ENCODE results near the gene LRFN4.

LRFN4 gene

DNA sequence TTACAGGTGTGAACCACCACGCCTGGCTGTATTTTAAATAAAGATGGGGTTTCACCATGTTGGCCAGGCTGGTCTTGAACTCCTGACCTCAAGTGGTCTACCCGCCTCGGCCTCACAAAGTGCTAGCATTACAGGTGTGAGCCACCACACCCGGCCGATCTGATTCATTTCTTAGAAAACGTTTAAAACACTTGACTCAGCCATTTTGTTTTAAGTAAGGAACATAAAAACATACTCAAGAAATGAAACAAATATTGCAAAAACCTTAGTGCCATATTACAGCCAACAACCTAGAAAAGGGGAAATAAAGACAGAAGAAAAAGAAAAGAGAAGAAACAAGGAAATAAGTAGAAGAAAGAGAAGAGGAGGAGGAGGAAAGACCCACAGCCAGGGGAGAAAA lies 17.4 kb downstream of the LRFN4 start:
- peak in 1 of 2 donors; percentile 12 for DNase-seq

DNA sequence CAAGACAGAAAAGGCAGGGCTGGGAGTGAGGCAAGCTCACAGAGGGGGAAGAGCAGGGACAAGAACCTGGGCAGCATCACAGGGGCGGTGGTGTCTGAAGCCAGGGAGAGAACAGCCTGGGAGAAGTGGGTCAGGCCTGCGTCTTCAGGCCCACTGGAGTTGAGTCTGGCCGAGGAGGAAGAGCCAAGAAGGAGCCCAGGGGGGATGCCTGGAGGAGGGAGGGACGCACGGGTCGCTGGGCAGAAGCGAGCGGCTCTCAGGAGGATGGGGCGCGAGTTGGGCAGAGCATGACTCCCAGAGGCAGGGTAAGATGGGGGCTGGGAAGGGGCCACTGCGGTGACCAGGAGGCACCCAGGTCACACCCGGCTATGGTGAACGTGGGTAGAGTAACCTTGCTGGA lies 18.5 kb downstream of the LRFN4 start:
- no peak for DNase-seq

DNA sequence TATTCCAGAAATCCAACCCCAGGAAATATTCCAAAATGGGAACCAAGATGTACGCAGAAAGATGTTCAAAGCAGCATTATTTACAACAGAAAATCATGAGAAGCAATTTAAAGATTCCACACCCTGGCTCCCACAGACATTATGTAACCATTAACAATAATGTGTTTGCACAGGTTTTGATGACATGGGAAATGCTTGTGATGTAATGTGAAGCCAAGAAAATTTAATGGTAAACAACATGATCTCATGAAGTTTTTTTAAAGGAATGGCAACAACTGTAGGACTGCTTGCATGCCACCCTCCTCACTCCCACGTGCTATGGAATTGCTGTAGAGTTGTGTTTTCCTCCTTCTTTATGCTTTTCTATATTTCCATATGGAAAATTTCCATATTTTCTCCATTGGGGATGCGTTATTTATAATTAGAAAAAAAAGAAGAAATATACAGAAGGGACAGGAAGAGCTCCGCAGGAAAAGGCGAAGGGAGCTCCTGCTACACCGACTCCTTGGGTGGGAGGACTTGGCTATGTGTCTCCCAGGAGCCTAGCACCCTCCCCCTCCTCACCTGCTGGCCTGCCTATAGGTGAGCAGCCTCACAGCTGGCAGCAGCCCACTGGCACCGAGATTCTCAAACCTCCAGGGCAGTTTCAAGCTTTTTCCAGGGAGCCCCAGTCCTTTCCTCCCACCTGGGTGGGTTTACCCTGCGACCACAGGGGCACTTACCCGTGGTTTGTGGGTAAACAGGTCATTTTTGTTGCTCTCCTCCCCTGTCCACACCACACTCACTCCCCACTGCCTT lies 20.9 kb downstream of the LRFN4 start:
- DNase-seq: no peak

DNA sequence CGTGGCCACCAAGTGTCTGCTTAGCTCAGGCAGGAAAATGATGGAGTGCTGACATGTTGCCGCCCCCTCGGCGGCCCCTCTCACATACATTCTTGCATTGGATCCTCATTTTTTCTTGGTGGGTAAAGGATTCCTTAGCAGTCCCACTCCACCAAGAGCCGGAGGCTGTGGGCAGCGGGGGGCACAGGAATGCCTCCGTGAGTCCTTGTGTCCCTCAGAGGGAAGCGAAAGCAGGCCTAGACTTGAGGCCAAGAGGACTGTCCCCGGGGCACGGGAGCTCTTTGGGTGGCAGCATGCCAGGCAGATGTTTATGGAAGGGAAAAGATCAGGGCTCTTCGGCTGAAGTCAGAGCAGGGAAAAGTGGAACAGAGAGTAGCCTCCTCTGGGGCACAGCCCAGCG lies 21.6 kb downstream of the LRFN4 start:
- DNase-seq: no peak

DNA sequence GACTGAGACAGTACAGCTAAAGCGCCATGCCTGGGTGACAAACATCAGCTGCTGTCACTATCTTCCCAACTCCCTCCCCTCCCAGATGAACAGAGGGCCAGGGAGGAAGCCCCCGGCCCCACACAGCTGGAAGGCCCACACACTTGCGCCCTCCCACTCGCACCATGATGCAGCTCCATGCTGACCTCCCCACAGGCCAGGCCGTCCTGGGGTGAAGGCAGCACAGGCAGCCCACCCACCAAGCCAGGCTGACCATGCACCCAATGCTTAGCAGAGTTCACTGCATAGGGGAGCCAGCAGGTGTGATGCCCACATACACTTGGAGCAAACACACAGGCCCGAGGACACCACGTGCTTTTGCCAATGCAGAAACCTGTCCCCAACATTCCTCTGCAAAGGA lies 22.1 kb downstream of the LRFN4 start:
- DNase-seq: no peak

DNA sequence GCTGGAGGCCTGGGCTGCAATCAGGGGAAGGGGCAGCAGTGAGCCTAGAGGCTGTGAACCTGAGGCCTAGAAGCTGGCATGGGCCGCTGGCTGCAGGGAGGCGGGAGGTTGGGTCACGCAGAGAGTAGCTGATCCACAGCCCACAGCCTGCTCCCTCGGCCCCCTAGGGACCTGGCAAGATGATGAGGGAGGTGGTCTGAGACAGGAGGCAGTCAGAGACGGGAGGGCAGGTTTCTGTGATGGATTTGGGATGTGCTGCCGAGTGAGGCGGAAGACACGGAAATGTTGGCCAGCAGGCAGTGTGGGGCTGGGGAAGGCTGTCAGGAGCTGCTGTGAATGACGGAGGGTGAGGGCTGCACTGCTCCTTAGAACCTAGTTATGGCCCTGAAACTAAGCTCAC lies 22.7 kb downstream of the LRFN4 start:
- DNase-seq: no peak

DNA sequence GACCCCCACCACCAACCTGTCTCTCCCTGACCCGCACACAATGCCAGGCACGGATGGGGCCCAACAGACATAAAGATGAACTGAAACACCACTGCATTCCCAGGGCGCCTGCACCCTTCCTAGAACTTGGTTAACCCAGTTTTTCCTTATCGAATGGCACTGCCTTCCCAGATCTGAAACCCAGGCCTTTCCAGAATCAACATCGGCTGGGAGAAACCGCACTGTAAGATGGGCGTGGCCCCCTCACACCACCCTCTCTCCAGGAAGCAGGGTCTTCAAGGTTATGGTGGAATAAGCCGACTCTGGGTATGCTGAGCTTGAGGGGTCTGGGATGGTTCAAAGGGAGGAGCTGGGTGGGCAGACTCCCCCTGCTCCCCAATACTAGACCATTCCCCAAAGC lies 23.1 kb downstream of the LRFN4 start:
- no peak for DNase-seq

DNA sequence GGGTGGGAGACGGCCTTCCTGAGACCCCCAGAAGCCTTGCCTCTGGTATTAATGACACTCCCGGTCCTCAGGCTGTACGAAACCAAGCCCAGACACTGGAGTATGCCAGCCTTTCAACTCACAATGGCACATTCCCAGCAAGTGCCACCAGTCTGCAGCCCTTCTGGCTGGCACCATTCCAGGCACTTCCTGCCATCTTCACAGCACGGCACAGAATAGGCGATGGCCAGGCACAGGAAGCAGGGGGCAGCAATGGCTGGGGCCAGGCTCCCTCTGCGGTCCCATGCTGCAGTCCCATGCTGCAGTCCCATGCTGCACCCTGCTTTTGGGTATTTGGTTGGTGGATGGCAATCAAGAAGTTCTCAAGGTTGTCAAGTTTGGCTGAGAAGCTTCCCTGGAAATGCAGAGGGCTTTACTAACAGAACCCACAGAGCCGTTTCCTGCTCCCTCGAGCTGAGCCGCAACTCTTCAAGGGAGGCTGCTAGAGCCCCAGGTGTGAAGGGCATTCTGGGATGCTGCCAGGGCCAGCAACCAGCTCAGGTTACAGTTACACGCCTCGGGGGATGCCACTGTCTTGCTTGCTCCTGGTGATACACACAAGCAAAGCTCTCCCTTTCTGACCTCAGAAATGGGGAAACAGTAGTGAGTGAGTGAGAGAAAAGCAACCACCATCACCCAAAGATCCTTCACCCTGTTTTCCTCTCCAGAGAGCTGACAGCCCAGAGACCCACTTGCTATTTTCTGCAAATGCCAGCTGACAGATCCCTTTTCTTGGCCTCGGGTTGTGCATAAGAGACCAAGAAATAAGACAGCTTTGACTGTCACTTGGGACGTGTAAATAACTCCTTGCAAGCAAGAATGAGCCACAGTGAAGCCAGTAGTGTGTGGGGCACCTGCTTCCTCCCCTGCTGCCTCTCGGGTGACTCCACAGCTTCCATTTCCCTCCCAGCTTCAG lies 23.9 kb downstream of the LRFN4 start:
- no peak for DNase-seq

DNA sequence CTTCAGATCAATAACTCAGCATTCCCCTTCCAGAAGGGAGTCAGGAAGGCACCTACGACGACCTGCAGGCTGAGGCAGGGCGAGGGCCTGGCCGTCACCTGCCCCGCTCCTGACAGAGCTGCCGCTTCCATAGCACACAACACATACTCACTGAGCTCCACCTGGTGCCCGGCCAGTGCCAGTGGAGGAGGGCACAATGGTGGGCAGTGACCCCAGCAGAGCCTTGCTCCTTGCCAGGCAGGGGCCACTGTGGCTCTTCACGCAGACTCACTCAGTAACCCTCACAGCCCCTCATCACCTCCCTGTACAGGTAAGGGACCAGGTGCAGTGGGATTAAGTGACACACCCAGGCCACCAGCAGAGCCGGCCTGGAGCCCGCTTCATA lies 24.6 kb downstream of the LRFN4 start:
- no peak for DNase-seq

DNA sequence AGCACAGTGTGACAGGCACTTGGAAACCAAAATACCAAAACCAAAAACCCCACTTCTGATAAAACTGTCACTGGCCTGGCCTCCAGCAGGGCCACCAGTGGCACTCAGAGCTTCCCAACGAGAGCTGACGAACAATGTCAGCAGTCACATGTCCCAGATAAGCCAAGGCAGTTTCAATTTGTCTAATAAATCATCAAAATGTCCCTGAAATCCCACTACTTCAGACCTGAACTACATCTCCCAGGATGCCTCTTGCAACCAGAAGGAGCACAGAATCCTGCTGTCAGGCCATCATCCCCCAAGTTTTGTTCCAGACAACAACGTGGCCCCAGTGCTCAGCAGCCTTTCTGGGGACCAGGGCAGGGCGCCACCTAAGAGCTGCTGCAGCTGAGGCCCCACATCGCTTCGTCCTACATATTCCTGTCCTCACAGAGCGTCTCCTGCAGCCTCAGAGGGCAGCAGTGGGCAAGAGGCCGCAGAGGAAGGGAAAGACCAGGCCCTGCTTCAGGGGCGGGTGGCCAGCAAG lies 25.1 kb downstream of the LRFN4 start:
- no peak for DNase-seq

DNA sequence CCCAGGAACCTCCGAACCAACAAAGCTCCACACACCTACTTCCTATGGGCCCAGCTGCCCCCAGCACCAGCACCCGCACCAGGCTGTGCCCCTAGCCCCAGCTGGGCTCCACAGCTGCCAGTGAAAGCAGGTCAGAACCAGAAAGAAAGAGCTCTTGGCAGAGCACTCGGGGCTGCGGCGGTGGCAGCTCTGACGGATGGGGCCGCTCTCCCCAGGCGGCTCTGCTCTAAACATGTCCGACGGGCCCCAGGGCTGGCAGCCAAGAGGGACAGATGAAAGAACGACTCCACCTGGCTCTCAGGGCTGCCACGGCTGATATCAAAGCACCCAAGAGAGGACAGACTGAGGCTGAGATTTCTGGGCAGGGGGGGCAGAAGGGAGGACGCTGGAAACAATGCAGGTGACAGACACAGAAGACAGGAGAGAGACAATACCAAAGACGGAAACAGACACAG lies 25.7 kb downstream of the LRFN4 start:
- DNase-seq: no peak

DNA sequence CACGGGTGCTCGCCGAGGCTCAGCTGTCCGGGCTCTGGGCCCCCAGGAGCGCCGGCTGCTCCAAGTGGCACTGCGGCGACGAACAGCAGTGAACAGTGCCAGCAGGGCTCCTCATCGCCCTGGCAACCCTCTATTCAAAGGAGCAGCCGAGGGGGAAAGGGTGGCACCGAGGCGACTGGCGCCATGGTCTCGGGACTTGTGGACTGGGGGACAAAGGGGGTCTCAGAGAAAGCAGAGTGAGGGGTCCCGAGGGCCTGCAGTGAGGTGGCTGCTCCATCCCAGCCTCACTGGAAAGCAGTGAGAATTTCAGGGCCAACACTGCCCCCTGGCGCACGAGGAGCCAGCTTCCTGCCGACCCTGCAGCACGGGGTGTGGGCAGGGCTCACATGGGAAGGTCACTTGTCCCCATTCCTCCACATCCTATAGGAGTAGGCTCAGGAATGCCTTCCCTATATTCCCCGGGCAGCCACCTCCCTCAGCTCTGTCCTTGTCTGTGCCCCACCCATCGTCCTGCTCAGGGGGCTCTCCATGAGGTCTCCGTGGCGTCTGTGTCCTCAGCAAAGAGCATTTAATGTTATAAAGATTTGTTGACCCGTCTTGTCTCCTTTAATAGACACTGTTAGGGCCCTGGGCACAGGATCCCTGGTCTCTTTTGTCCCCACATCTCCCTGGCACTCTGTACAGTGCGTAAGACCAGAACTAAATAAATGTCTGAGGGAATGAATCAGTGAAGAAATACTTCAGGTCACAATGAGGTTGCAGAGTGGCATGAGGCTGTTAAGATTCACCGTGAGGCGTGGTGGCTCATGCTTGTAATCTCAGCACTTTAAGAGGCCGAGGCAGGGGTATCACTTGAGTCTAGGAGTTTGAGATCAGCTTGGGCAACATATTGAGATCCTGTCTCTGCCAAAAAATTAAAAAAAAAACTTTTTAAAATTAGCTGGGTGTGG lies 26.4 kb downstream of the LRFN4 start:
- peak; percentile 55 to 62 for DNase-seq

DNA sequence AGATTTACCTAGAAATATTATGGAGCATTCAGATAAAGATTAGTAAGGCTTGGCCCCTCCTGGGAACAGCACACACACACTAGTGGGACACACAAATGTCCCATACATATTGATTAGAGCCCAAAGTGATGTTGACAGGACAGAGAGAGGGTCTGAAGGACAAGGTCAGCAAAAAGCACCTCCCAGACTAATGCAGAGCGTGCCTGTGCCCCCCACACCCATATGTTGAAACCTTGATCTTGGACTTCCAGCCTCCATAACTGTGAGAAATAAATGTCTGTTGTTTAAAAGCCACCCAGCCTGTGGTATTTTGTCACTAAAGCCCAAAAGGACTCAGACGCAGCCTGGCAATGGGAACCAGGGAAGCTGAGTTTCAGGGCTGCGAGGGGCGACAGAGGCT lies 27.6 kb downstream of the LRFN4 start:
- DNase-seq: no peak

DNA sequence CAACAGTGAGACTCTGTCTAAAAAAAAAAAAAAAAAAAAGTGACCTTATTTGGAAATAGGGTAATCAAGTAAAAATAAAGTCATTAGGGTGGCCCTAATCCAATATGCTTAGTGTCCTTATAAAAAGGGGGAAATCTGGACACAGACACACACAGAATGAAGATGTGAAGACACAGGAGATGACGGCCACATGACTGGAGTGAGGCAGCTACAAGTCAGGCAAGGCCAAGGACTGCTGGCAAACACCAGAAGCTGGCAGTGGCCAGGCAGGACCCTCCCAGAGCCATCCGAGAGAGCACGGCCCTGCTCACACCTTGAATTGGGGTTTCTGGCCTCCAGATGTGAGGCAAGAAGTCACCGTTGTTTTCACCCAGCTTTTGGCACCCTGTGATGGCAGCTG lies 28.6 kb downstream of the LRFN4 start:
- no peak for DNase-seq

DNA sequence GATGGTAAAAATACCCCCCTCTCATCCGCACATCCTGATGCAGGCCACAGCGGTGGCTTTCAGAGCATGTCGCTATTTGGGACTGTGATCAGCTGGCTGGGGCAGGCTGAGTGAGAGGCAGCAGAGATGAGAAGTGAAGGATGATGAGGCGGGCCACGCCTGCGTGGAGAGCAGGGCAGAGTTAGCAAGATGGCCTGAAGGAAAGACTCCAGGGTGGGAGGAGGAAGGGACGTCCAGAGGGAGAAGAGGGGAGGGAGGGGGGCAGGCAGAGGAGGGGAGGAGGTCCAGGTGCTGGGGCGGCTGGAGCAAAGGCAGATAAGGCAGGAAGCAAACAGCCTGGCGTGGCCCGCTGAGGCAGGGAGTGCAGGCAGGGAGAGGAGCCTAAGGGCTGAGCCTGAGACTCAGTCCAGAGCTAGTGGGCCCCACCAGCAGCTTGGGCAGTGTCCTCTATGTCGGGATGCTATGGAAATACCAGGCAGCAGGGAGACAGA lies 29.1 kb downstream of the LRFN4 start:
- no peak for DNase-seq

DNA sequence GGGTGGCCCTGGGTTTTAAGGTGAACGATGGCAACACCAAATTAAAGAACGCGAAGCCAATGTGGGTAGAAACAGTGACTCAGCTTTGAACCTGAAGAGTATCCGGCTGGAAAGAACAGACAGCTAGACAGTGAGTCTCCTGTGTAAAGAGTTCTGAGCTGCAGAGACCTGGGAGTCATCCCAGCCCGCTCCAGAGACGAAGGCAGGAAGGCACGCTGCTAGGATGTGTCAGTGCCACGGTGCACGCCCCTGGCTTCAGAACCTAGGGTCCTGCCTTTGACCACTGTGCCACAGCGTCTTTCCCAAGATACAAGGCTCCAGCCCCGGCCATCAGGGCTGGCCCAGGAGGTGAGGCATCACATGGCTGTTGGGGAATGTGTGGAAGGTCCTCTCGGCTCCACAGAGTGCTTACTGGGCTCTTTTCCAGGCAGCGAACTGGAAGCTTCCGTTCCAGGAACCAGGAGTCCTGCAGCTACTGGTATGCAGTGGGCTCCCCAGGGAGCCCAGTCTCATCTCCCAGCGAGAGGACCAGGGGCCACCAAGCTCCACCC lies 29.9 kb downstream of the LRFN4 start:
- DNase-seq: no peak

DNA sequence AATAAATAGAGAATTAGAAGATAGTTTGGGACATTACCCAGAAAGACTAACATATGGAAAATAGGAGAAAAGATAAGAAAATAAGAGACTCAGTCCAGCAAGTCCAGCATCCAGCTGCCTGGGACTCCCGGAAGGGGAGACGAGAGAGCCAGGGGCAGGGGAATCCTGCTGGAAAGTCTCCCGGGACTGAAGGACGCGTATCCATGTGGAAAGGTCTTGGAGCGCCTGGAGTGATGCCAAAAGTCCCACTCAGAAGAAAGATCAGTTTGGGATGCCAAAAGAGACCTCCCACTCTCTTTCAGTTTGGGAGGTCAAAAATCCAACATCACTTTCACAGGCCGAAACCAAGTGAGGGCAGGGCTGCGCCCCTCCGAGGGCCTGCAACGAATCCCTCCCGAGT lies 30.7 kb downstream of the LRFN4 start:
- DNase-seq: no peak

DNA sequence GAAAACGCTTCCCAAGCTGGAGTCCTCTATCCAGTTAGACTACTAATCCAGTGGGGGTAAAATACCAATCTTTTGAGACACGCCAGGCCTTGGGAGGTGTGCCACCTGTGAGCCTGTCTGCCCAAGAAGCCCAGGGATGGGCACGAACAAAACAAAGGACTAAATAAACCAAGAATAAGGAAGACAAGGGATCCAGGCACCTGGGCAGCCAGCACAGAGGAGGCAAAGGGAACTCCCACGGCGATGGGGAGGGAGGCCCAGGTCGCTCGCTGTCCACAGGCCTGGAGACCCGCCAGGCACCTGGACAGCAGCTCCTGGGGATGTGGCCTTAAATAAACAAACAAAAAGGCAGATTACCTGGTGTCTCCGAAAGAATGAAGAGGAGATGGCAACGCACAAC lies 31.4 kb downstream of the LRFN4 start:
- no peak for DNase-seq

DNA sequence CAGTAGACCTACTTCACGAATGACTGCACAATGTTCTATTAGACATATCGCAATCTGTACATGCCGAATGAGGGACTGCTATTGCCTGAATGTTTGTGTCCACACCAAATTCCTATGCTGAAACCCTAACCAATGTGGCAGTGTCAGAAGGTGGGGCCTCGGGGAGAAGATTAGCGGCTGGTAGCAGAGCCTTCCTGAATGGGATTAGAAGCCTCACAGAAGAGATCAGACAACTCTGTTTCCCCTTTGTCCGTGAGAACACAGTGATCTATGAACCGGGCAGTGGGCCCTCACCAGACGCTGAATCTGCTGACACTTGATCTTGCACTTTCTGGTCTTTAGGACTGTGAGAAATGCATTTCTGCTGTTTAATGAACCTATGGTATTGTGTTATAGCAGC lies 33.1 kb downstream of the LRFN4 start:
- no peak for DNase-seq

DNA sequence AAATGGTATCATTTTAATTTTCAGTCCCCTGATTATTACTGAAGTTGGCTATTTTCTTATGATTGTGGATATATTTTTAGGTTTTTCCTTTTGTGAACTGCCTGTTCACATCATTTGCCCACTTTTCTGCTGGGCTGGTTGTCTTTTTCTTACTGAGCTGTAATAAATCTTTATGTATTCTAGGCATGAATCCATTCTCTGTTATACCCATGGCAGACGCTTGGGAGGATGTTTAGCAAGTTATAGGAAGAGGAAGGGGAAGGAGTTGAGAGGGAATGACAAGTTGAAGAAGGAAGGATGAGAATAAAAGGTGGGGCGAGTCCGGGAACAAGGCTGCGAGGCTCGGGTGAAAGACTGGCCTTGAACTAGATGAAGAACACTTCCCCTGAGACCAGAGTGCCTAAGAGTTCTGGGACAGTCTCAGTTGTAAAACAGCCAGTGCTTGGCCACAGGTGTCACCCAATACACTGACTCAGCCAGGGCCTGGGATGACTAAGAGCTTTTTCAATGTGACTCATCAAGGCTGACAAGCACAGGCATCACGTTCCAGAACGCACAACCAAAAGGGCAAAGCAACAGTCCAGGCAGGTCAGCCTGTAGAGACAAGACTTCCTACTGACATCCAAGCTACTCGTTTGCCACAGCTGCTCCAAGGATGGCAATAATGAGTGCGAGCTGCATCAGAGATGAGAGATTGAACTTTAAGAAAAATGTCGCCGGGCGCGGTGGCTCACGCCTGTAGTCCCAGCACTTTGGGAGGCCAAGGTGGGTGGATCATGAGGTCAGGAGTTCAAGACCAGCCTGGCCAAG lies 35.2 kb downstream of the LRFN4 start:
- peak; percentile 39 to 41 for DNase-seq

DNA sequence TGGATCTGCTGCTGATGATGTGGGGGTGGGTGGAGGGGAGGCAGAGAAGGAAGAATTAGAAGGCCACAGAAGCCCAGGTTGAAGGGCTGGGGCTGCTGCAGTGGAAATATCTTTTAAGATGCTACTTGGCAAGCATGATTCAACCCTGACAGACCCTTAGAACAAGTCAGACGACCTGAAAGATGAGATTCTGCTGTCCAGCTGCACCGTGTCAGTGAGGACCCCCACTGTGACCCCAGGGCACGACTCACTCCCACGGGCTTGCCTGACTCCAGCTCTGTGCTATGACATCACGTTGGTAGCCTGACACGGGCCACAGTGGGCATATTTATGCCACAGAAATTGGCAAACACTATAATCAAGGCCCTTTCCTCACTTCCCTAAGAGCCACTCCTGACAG lies 36.0 kb downstream of the LRFN4 start:
- DNase-seq: peak in 1 of 2 donors; percentile 3

Data from inflammatory macrophage (primary cell).